HepG2 (cell line): ENCODE measurements around the gene DHRS1. TPM values are rescaled to one million over a fixed set of nuclear protein-coding genes. Genes with fewer than 3 reads are reported as not detected.
A peak's percentile ranks its signal among the peaks of the same experiment; 100 is the strongest.

Experiments
- ATAC-seq: fragments of 200-7000 bp; cut with Tn5 transposase; 3 replicates; pipeline ENCODE4 v1.9.1; 2020; ENCODE audit warnings: mild to moderate bottlenecking, moderate library complexity
- BruUV-seq: library from RNA; stranded (reverse); fragments of 400-500 nt; replicated peaks from 2 replicates; lab custom pipeline; 2021; lab: Mats Ljungman, UMichigan
- CTCF ChIA-PET: fragments of 300-600 bp; formaldehyde crosslinking; extraction: SDS; loops from one replicate; lab custom pipeline; 2021; ENCODE audit warnings: low total read pairs, inconsistent platforms, low intra/inter-chr PET ratio; lab: Yijun Ruan, JAX
- POLR2A ChIA-PET: fragments of 350-600 bp; sonication (Branson Sonifier 250); formaldehyde crosslinking; loops from one replicate; lab custom pipeline; 2020; ENCODE audit warnings: antibody characterized with exemption, inconsistent platforms; lab: Yijun Ruan, JAX
- DNase-seq: peaks from one replicate; pipeline ENCODE4 v3.0.0-alpha.2; 2015; ENCODE audit warnings: low spot score
- FAIRE-seq: peaks from 3 replicates; lab custom pipeline; 2011; peaks lifted over from hg19 to GRCh38; lab: Jason Lieb, UNC
- H2AFZ ChIP-seq: one replicate; pipeline ENCODE4 v1.6.1; 2011; ENCODE audit warnings: low read length, inconsistent platforms
- H3K27ac ChIP-seq: fragments of 300-600 bp; 3 replicates; pipeline ENCODE4 v1.8.0; 2011; ENCODE audit warnings: mixed run types, mild to moderate bottlenecking, mixed read lengths, low read length, inconsistent platforms; ENCODE audit not compliant: insufficient read depth; ENCODE audit errors: extremely low read length
- H3K27me3 ChIP-seq, 2 experiments: fragments of 200-600 bp in 1 of 2; 2 replicates in 1 of 2; 3 replicates in 1 of 2; pipeline versions ENCODE4 v1.6.0 to v1.8.0; 2011; ENCODE audit warnings: low read length in 2 of 2, mild to moderate bottlenecking in 2 of 2, moderate library complexity in 2 of 2, inconsistent platforms in 1 of 2; ENCODE audit not compliant: insufficient read depth in 2 of 2, control insufficient read depth in 1 of 2
- H3K36me3 ChIP-seq, 2 experiments: fragments of 200-600 bp in 1 of 2; replicated peaks in 1 of 2; 2 replicates in 1 of 2; 3 replicates in 1 of 2; pipeline versions ENCODE4 v1.5.1 to v1.8.0; 2011; ENCODE audit warnings: low read length in 2 of 2, inconsistent platforms in 1 of 2; ENCODE audit not compliant: insufficient read depth in 2 of 2, control insufficient read depth in 1 of 2
- H3K4me1 ChIP-seq: 2 replicates; pipeline ENCODE4 v1.5.1; 2012; ENCODE audit warnings: low read length, inconsistent platforms; ENCODE audit not compliant: insufficient read depth
- H3K4me2 ChIP-seq: 2 replicates; pipeline ENCODE4 v1.6.0; 2011; ENCODE audit warnings: low read depth, low read length, inconsistent platforms
- H3K4me3 ChIP-seq, 3 experiments: fragments of 200-600 bp in 1 of 3; sonication (generic), shearing (Covaris generic) in 1 of 3; replicated peaks in 1 of 3; 2 replicates each; pipeline ENCODE4 v1.5.1; 2011 to 2016; ENCODE audit warnings: low read length in 3 of 3, inconsistent platforms in 2 of 3, low read depth in 2 of 3, mild to moderate bottlenecking in 2 of 3, control low read depth in 1 of 3, mixed read lengths in 1 of 3; ENCODE audit not compliant: insufficient read depth in 1 of 3
- H3K79me2 ChIP-seq: one replicate; pipeline ENCODE4 v1.6.1; 2011; ENCODE audit warnings: low read length, inconsistent platforms; ENCODE audit not compliant: insufficient read depth
- H3K9ac ChIP-seq: 2 replicates; pipeline ENCODE4 v1.6.0; 2011; ENCODE audit warnings: mild to moderate bottlenecking, low read depth, low read length, inconsistent platforms; ENCODE audit not compliant: insufficient read depth
- H3K9me3 ChIP-seq: 2 replicates; pipeline ENCODE4 v1.5.1; 2012; ENCODE audit warnings: mild to moderate bottlenecking, low read length
- H4K20me1 ChIP-seq: 2 replicates; pipeline ENCODE4 v1.6.0; 2011; ENCODE audit warnings: inconsistent platforms, mild to moderate bottlenecking, low read length, moderate library complexity; ENCODE audit not compliant: insufficient read depth
- ATF2 ChIP-seq: sonication (generic); formaldehyde crosslinking; IDR thresholded peaks from 2 replicates; pipeline ENCODE4 v1.4.0; 2020; ENCODE audit warnings: missing genetic modification reagents
- BCL6 ChIP-seq: IDR thresholded peaks from 2 replicates; pipeline ENCODE4 v1.6.1; 2016; ENCODE audit warnings: missing genetic modification reagents, missing compliant biosample characterization
- MEIS1 ChIP-seq: sonication (generic); formaldehyde crosslinking; IDR thresholded peaks from 2 replicates; pipeline ENCODE4 v1.9.0; 2021; ENCODE audit warnings: mild to moderate bottlenecking, missing genetic modification reagents, moderate library complexity, borderline replicate concordance
- MLLT10 ChIP-seq: sonication (generic); formaldehyde crosslinking; IDR thresholded peaks from 2 replicates; pipeline ENCODE4 v1.4.0; 2020; ENCODE audit warnings: missing genetic modification reagents
- RFX5 ChIP-seq: IDR thresholded peaks from 2 replicates; pipeline ENCODE4 v1.6.1; 2011; ENCODE audit warnings: low read depth, low read length, improper control_type of control experiment
- SAP130 ChIP-seq: IDR thresholded peaks from 2 replicates; pipeline ENCODE4 v1.6.1; 2016; ENCODE audit warnings: low read depth
- SOX6 ChIP-seq, 2 experiments: fragments of 450-650 bp in 1 of 2; sonication (generic) in 1 of 2; formaldehyde crosslinking in 1 of 2; IDR thresholded peaks; 2 replicates each; pipeline versions ENCODE4 v1.4.0 to v1.6.1; 2017 to 2020; ENCODE audit warnings: antibody characterized with exemption in 1 of 2, mild to moderate bottlenecking in 1 of 2, missing genetic modification reagents in 1 of 2
- ZBTB3 ChIP-seq: sonication (generic); formaldehyde crosslinking; IDR thresholded peaks from 2 replicates; pipeline ENCODE4 v1.4.0; 2020; ENCODE audit warnings: low read depth, mild to moderate bottlenecking, moderate library complexity, missing genetic modification reagents, borderline replicate concordance
- ZFP36L1 ChIP-seq: sonication (generic); formaldehyde crosslinking; IDR thresholded peaks from 2 replicates; pipeline ENCODE4 v1.8.0; 2022; ENCODE audit warnings: mild to moderate bottlenecking, missing genetic modification reagents, moderate library complexity
- ZNF331 ChIP-seq: sonication (generic); formaldehyde crosslinking; IDR thresholded peaks from 2 replicates; pipeline ENCODE4 v1.4.0; 2020; ENCODE audit warnings: missing genetic modification reagents
- ZNF503 ChIP-seq: sonication (generic); formaldehyde crosslinking; IDR thresholded peaks from 2 replicates; pipeline ENCODE4 v1.4.0; 2020; ENCODE audit warnings: missing genetic modification reagents
- WGBS: methylation state at CpG from one replicate; pipeline ENCODE4 v1.1.6; 2017; ENCODE audit warnings: low lambda C conversion rate; 5-methylcytosine and 5-hydroxymethylcytosine counted together
- in situ Hi-C: cut with HindIII; loops from 2 replicates; pipeline ENCODE4 v1.10.0; 2017; ENCODE audit warnings: low pct_unique_long_range_greater_than_20kb; ENCODE audit not compliant: extremely low pct_ligation_motif_present
- intact Hi-C: fragments of 100-400 bp; cut with micrococcal nuclease; formaldehyde crosslinking; loops from one replicate; pipeline ENCODE4 v1.10.0; 2022; ENCODE audit not compliant: unreplicated experiment
- polyA plus RNA-seq, 8 experiments: library from polyadenylated mRNA; depleted of rRNA in 3 of 8; stranded (reverse) in 7 of 8; unstranded in 1 of 8; fragments of >200 nt; fragmentation: Illumina TruSeq in 4 of 8; extraction: Trizol in 4 of 8; gene quantifications; 2 replicates each; pipeline versions ENCODE4 v1.2.1 to v1.2.3, GENCODE V29; 2011 to 2016; ENCODE audit warnings: low read depth in 4 of 8, missing spikeins in 1 of 8, mixed read lengths in 1 of 8; ENCODE audit not compliant: insufficient read depth in 1 of 8
- total RNA-seq, 5 experiments: library from RNA; depleted of rRNA; stranded (reverse); fragments of >200 nt; fragmentation: Illumina TruSeq; extraction: Trizol; gene quantifications; 2 replicates each; pipeline ENCODE4 v1.2.3, GENCODE V29; 2016; ENCODE audit warnings: low read depth in 1 of 5
- TF ChIP-seq, protein P1 (sequence below): sonication (generic); formaldehyde crosslinking; conservative IDR thresholded peaks from 2 replicates; pipeline ENCODE4 v1.8.1; 2023; ENCODE audit warnings: missing genetic modification reagents
- TF ChIP-seq, protein P2 (sequence below): IDR thresholded peaks from 2 replicates; pipeline ENCODE4 v1.6.1; 2016; ENCODE audit warnings: missing genetic modification reagents, missing compliant biosample characterization
- TF ChIP-seq, protein P3 (sequence below): sonication (generic); formaldehyde crosslinking; IDR thresholded peaks from 2 replicates; pipeline ENCODE4 v1.4.0; 2020; ENCODE audit warnings: low read depth, mild to moderate bottlenecking, missing genetic modification reagents

Gene DHRS1
- total and polyA plus RNA-seq, 2 of the 13 experiments (the other 11 are each of a cell fraction or from before 2014, with no cell fraction given), result 49.8 to 60.8 TPM

GRCh38 chr14:24317141-24317928, 17.8 kb upstream of the DHRS1 start:
- no peak overlapping the region for H2AFZ ChIP-seq
- H4K20me1 ChIP-seq, result no peaks in the 10 kb centered on the region
- H3K79me2 ChIP-seq, result no peaks in the 10 kb centered on the region
- no peaks in the 10 kb centered on the region for H3K9me3 ChIP-seq
- intact Hi-C loops (no loop called here), in situ Hi-C loops (no loop called here)
- no peaks in the 10 kb centered on the region for H3K36me3 ChIP-seq
- DNase-seq (no peak), ATAC-seq (no peak), FAIRE-seq (peak; percentile 4)
- H3K4me2 ChIP-seq, result no peak overlapping the region
- POLR2A ChIA-PET, result interaction anchor here (1.2 to 3.5 kb wide), 9 partner anchors 9 to 176 kb away, joined by 4 to 57 read pairs (median 16); partner anchors contain the start of genes CBLN3, CIDEB, DHRS1 and EMC9
- peaks cover 11 to 48% of the 10 kb centered on the region in 2 experiments; a peak in 4 of 5 replicates for H3K27me3 ChIP-seq
- no TSS peak for BruUV-seq
- peaks cover 37% of the 10 kb centered on the region for H3K4me1 ChIP-seq
- CTCF ChIA-PET, result interaction anchor here (1.5 to 2.4 kb wide), 2 partner anchors 20 to 119 kb away, joined by 4 to 7 read pairs; no protein-coding TSS in a partner anchor
- no peak overlapping the region for H3K4me3 ChIP-seq
- no peak overlapping the region for H3K27ac ChIP-seq
- 72% methylated on average over 3 of the region's 3 CpGs for WGBS
- no peak overlapping the region for H3K9ac ChIP-seq
- no peak for TF ChIP-seq SOX6 (IDR thresholded peaks at IDR 0.05)
- TF ChIP-seq SOX6 (CRISPR knock-in tag; IDR thresholded peaks at IDR 0.05), result no peak
- TF ChIP-seq, protein P1, sequence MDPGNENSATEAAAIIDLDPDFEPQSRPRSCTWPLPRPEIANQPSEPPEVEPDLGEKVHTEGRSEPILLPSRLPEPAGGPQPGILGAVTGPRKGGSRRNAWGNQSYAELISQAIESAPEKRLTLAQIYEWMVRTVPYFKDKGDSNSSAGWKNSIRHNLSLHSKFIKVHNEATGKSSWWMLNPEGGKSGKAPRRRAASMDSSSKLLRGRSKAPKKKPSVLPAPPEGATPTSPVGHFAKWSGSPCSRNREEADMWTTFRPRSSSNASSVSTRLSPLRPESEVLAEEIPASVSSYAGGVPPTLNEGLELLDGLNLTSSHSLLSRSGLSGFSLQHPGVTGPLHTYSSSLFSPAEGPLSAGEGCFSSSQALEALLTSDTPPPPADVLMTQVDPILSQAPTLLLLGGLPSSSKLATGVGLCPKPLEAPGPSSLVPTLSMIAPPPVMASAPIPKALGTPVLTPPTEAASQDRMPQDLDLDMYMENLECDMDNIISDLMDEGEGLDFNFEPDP, result no peak
- TF ChIP-seq ZNF503 (CRISPR knock-in tag), result no peak
- TF ChIP-seq ZBTB3 (CRISPR knock-in tag), result no peak
- no peak for TF ChIP-seq MEIS1 (CRISPR knock-in tag)
- no peak for TF ChIP-seq ZFP36L1 (CRISPR knock-in tag)
- no peak for TF ChIP-seq SAP130 (CRISPR knock-in tag)
- TF ChIP-seq MLLT10 (CRISPR knock-in tag), result no peak
- TF ChIP-seq BCL6 (CRISPR knock-in tag), result peak; percentile 53
- no peak for TF ChIP-seq ZNF331
- TF ChIP-seq, protein P2, sequence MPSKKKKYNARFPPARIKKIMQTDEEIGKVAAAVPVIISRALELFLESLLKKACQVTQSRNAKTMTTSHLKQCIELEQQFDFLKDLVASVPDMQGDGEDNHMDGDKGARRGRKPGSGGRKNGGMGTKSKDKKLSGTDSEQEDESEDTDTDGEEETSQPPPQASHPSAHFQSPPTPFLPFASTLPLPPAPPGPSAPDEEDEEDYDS (CRISPR knock-in tag), result 0 out of 2 replicates have a peak, but pooled peaks have one; percentile 30
- TF ChIP-seq RFX5, result no peak
- TF ChIP-seq, protein P3, sequence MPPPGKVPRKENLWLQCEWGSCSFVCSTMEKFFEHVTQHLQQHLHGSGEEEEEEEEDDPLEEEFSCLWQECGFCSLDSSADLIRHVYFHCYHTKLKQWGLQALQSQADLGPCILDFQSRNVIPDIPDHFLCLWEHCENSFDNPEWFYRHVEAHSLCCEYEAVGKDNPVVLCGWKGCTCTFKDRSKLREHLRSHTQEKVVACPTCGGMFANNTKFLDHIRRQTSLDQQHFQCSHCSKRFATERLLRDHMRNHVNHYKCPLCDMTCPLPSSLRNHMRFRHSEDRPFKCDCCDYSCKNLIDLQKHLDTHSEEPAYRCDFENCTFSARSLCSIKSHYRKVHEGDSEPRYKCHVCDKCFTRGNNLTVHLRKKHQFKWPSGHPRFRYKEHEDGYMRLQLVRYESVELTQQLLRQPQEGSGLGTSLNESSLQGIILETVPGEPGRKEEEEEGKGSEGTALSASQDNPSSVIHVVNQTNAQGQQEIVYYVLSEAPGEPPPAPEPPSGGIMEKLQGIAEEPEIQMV (CRISPR knock-in tag), result no peak
- no peak for TF ChIP-seq ATF2 (CRISPR knock-in tag)
